ENCODE results near the gene DNAJB12. TPM values are rescaled to one million over a fixed set of nuclear protein-coding genes. Genes with fewer than 3 reads are reported as not detected.
"Not testable (repeated sequence)": the region's sequence is repeated elsewhere in the genome, so short reads cannot be mapped to it uniquely, and the experiment has no call there.

Gene DNAJB12
- total RNA-seq, 2 experiments from 2014 or later = 24.3 to 26.5 TPM

DNA sequence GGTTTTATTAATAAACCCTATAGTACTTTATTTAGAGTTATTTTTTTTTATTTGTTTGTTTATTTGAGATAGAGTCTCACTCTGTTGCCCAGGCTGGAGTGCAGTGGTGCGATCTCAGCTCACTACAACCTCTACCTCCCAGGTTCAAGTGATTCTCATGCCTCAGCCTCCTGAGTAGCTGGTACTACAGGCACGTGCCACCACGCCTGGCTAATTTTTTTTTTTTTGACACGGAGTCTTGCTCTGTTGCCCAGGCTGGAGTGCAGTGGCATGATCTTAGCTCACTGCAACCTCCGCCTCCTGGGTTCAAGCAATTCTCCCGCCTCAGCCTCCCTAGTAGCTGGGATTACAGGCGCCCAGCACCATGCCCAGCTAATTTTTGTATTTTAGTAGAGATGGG lies 8.6 kb downstream of the DNAJB12 start:
- not testable (repeated sequence) for DNase-seq; H3K9me3 Mint-ChIP-seq; H3K36me3 Mint-ChIP-seq; H3K4me3 Mint-ChIP-seq; ATAC-seq (ENCODE audit: low read depth); H3K27me3 Mint-ChIP-seq; H3K27ac Mint-ChIP-seq
- POLR2A ChIA-PET = interaction anchor here (0.6 to 0.7 kb wide), 3 partner anchors 9 to 272 kb away, joined by 3 to 4 read pairs (median 3); no protein-coding TSS in a partner anchor
- H3K4me1 Mint-ChIP-seq = peaks cover 22% of the 10 kb centered on the region

GRCh38 chr10:72344932-72345331 lies 9.8 kb downstream of the DNAJB12 start:
- Mint-ChIP-seq H3K4me1 (peaks cover 27% of the 10 kb centered on the region), H3K27me3 (no peaks in the 10 kb centered on the region), H3K9me3 (no peaks in the 10 kb centered on the region), H3K4me3 (no peak overlapping the region), H3K27ac (no peak overlapping the region), H3K36me3 (peaks cover 13% of the 10 kb centered on the region)
- POLR2A ChIA-PET = interaction anchor here (1.6 kb wide), 1 partner anchor 9 kb away, joined by 6 read pairs; the partner anchor contains the start of gene DNAJB12
- no peak for DNase-seq
- peak; percentile 19 for ATAC-seq (ENCODE audit: low read depth)

GRCh38 chr10:72342911-72343310 lies 11.8 kb downstream of the DNAJB12 start:
- no peak overlapping the region for H3K4me3 Mint-ChIP-seq
- H3K27ac Mint-ChIP-seq = no peak overlapping the region
- ATAC-seq (ENCODE audit: low read depth) (no peak), DNase-seq (no peak)
- H3K4me1 Mint-ChIP-seq = peaks cover 18% of the 10 kb centered on the region
- POLR2A ChIA-PET = interaction anchor here (0.7 kb wide), 1 partner anchor 12 kb away, joined by 3 read pairs; the partner anchor contains the start of gene DNAJB12
- peaks cover 11% of the 10 kb centered on the region for H3K36me3 Mint-ChIP-seq
- no peaks in the 10 kb centered on the region for H3K9me3 Mint-ChIP-seq
- H3K27me3 Mint-ChIP-seq = no peaks in the 10 kb centered on the region

- Mint-ChIP-seq H3K4me3 (no peak overlapping the region), H3K4me1 (peaks cover 36% of the 10 kb centered on the region), H3K36me3 (peaks cover 17% of the 10 kb centered on the region), H3K27me3 (no peaks in the 10 kb centered on the region), H3K27ac (peak overlapping the region; percentile 30), H3K9me3 (no peaks in the 10 kb centered on the region)
- peak; percentile 85 for DNase-seq
- peak; percentile 15 for ATAC-seq (ENCODE audit: low read depth)
- POLR2A ChIA-PET = interaction anchor here (0.6 to 1.4 kb wide), 2 partner anchors 77 to 444 kb away, joined by 3 to 5 read pairs; no protein-coding TSS in a partner anchor
These were observed 14.0 kb downstream of the DNAJB12 start for GRCh38 chr10:72340510-72341261.

GRCh38 chr10:72338180-72338579 lies 16.5 kb downstream of the DNAJB12 start:
- no peaks in the 10 kb centered on the region for H3K27me3 Mint-ChIP-seq
- ATAC-seq (ENCODE audit: low read depth) (no peak), DNase-seq (no peak)
- peaks cover 49% of the 10 kb centered on the region for H3K4me1 Mint-ChIP-seq
- no peak overlapping the region for H3K27ac Mint-ChIP-seq
- POLR2A ChIA-PET = interaction anchor here (0.7 to 32.2 kb wide), 3 partner anchors 40 to 288 kb away, joined by 4 to 1812 read pairs (median 5); partner anchors contain the start of gene DDIT4
- H3K9me3 Mint-ChIP-seq = no peaks in the 10 kb centered on the region
- peaks cover 15% of the 10 kb centered on the region for H3K36me3 Mint-ChIP-seq
- H3K4me3 Mint-ChIP-seq = no peak overlapping the region

- H3K9me3 Mint-ChIP-seq = no peaks in the 10 kb centered on the region
These were observed 17.0 kb downstream of the DNAJB12 start for GRCh38 chr10:72337722-72338121.

GRCh38 chr10:72337039-72337629 lies 17.6 kb downstream of the DNAJB12 start:
- POLR2A ChIA-PET = interaction anchor here (0.5 to 32.2 kb wide), 10 partner anchors 9 to 486 kb away, joined by 3 to 1812 read pairs (median 5); partner anchors contain the start of genes ANAPC16, ASCC1, DDIT4 and PSAP
- ATAC-seq (ENCODE audit: low read depth) = no peak
- H3K4me1 Mint-ChIP-seq = peaks cover 52% of the 10 kb centered on the region
- H3K27me3 Mint-ChIP-seq = no peaks in the 10 kb centered on the region
- H3K4me3 Mint-ChIP-seq = no peak overlapping the region
- H3K36me3 Mint-ChIP-seq = peaks cover 12% of the 10 kb centered on the region
- H3K27ac Mint-ChIP-seq = peak overlapping the region; percentile 70
- no peaks in the 10 kb centered on the region for H3K9me3 Mint-ChIP-seq
- DNase-seq = peak; percentile 82

More at GRCh38 chr10:72337722-72338121, 17.0 kb downstream of the DNAJB12 start:
- peaks cover 15% of the 10 kb centered on the region for H3K36me3 Mint-ChIP-seq
- no peak for DNase-seq
- no peak for ATAC-seq (ENCODE audit: low read depth)
- POLR2A ChIA-PET = interaction anchor here (0.7 to 32.2 kb wide), 6 partner anchors 11 to 289 kb away, joined by 3 to 1812 read pairs (median 4); partner anchors contain the start of genes ANAPC16, ASCC1 and DDIT4
- no peak overlapping the region for H3K4me3 Mint-ChIP-seq
- H3K27me3 Mint-ChIP-seq = no peaks in the 10 kb centered on the region
- no peak overlapping the region for H3K27ac Mint-ChIP-seq
- H3K4me1 Mint-ChIP-seq = peaks cover 52% of the 10 kb centered on the region

GRCh38 chr10:72336259-72337038 lies 18.3 kb downstream of the DNAJB12 start:
- H3K4me3 Mint-ChIP-seq = peak overlapping the region; percentile 80
- POLR2A ChIA-PET = interaction anchor here (0.5 to 32.2 kb wide), 15 partner anchors 9 to 486 kb away, joined by 3 to 1812 read pairs (median 4); partner anchors contain the start of genes ANAPC16, ASCC1, DDIT4 and PSAP
- peaks cover 12% of the 10 kb centered on the region for H3K36me3 Mint-ChIP-seq
- peak overlapping the region; percentile 73 for H3K27ac Mint-ChIP-seq
- H3K4me1 Mint-ChIP-seq = peaks cover 56% of the 10 kb centered on the region
- no peaks in the 10 kb centered on the region for H3K9me3 Mint-ChIP-seq
- no peaks in the 10 kb centered on the region for H3K27me3 Mint-ChIP-seq
- peak; percentile 40 for DNase-seq
- no peak for ATAC-seq (ENCODE audit: low read depth)

DNA sequence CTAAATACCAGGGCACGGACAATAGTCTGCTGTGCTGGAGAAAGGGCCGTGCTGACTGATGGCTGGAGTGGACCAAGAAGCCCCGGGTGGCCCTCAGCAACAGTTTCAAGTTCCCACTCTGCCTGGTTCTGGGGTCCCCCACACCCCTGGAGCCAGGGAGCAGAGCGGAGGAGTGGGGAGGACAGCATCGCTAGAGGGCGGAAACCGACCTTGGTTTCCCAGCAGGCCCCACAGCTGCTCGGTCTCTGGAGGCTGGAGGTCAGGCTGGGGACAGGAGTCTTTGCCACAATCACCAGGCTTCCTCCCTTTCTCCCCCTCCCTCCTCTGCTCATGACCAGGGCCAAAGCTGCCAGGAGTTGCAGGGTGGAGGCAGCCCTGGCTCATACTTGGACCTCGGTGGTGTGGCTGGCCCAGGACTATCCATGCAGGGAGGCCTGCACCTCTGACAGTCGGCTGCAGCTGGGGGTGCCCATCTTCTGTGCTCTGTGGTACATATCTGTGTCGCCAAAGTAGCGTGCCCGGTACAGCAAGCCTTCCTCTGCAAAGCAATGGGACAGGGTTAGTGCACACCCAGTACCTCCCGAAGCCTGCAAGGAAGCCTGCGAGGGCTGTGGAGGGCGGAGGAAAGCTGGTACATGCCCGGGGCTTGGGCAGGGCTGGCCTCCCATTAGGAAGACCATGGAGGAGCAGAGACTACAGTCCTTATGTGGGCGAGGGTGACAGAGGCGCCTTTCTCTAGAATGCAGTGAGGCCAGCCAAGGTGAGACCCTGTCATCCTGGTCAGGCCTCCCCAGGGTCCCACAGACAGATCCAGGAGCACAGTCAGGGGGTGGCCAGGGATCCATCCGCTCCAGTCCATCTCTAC lies 19.1 kb downstream of the DNAJB12 start:
- Mint-ChIP-seq H3K27ac (peak overlapping the region; percentile 73), H3K27me3 (no peaks in the 10 kb centered on the region), H3K36me3 (peaks cover 10% of the 10 kb centered on the region), H3K9me3 (no peaks in the 10 kb centered on the region), H3K4me1 (peaks cover 61% of the 10 kb centered on the region), H3K4me3 (peak overlapping the region; percentile 80)
- POLR2A ChIA-PET = interaction anchor here (0.6 to 32.2 kb wide), 15 partner anchors 9 to 485 kb away, joined by 3 to 1812 read pairs (median 4); partner anchors contain the start of genes ANAPC16, ASCC1, DDIT4 and PSAP
- peak; percentile 80 for DNase-seq
- peak; percentile 40 for ATAC-seq (ENCODE audit: low read depth)

GRCh38 chr10:72334825-72335393 lies 19.8 kb downstream of the DNAJB12 start:
- peak overlapping the region; percentile 80 for H3K4me3 Mint-ChIP-seq
- ATAC-seq (ENCODE audit: low read depth) (peak; percentile 51), DNase-seq (peak; percentile 92)
- H3K4me1 Mint-ChIP-seq = peaks cover 64% of the 10 kb centered on the region
- peak overlapping the region; percentile 73 for H3K27ac Mint-ChIP-seq
- H3K36me3 Mint-ChIP-seq = peaks cover 7% of the 10 kb centered on the region
- POLR2A ChIA-PET = interaction anchor here (0.8 to 32.2 kb wide), 12 partner anchors 9 to 256 kb away, joined by 3 to 1812 read pairs (median 10); partner anchors contain the start of genes ANAPC16, ASCC1, DDIT4 and SPOCK2
- no peaks in the 10 kb centered on the region for H3K9me3 Mint-ChIP-seq
- H3K27me3 Mint-ChIP-seq = no peaks in the 10 kb centered on the region

- H3K4me1 Mint-ChIP-seq = peaks cover 69% of the 10 kb centered on the region
- peak overlapping the region; percentile 80 for H3K4me3 Mint-ChIP-seq
- peaks cover 7% of the 10 kb centered on the region for H3K36me3 Mint-ChIP-seq
- DNase-seq = peak; percentile 49
- peak; percentile 0 for ATAC-seq (ENCODE audit: low read depth)
- H3K27ac Mint-ChIP-seq = peak overlapping the region; percentile 73
- POLR2A ChIA-PET = interaction anchor here (1.0 to 32.2 kb wide), 11 partner anchors 8 to 247 kb away, joined by 3 to 1812 read pairs (median 13); partner anchors contain the start of genes ANAPC16, ASCC1, DDIT4 and SPOCK2
- H3K27me3 Mint-ChIP-seq = no peaks in the 10 kb centered on the region
- H3K9me3 Mint-ChIP-seq = no peaks in the 10 kb centered on the region
These were observed 20.4 kb downstream of the DNAJB12 start for GRCh38 chr10:72334196-72334824.

All from activated naive CD8-positive, alpha-beta T cell treated with anti-CD3 and anti-CD28 coated beads, Interleukin-2, amount 10 ng/mL, durations not matched to agents 7 days and 5 days (primary cell).